HCT116 (cell line): ENCODE measurements around the gene ADGRL3. TPM values are rescaled to one million over a fixed set of nuclear protein-coding genes. Genes with fewer than 3 reads are reported as not detected.

ENCODE experiments used
- ATAC-seq: fragments of 200-7000 bp; cut with Tn5 transposase; 2 replicates; pipeline ENCODE4 v1.9.1; 2020; ENCODE audit warnings: mild to moderate bottlenecking, moderate library complexity
- BruUV-seq: library from RNA; stranded (reverse); fragments of 400-500 nt; replicated peaks from 2 replicates; lab custom pipeline; 2021; lab: Mats Ljungman, UMichigan
- CTCF ChIA-PET: fragments of 300-600 bp; sonication (Branson Sonifier 250); formaldehyde crosslinking; loops from one replicate; lab custom pipeline; 2021; ENCODE audit warnings: antibody characterized with exemption; lab: Charles Lee
- POLR2A ChIA-PET: fragments of 300-600, 350-600 bp; sonication (Branson Sonifier 250); formaldehyde crosslinking; loops from one replicate; lab custom pipeline; 2021; ENCODE audit warnings: antibody characterized with exemption; lab: Charles Lee
- RAD21 ChIA-PET, 2 experiments: fragments of 300-600 bp; sonication (Branson Sonifier 250); formaldehyde crosslinking; loops; one replicate each; lab custom pipeline; 2023; ENCODE audit warnings: low total read pairs in 2 of 2; ENCODE audit not compliant: uncharacterized antibody in 2 of 2, unreplicated experiment in 2 of 2, low non-redundant PET in 1 of 2; lab: Charles Lee
- DNase-seq: peaks from one replicate; pipeline ENCODE4 v3.0.0-alpha.2; 2010; ENCODE audit warnings: low read depth, low spot score
- H2AFZ ChIP-seq: fragments of 200-600 bp; shearing (Covaris generic), sonication (generic); 2 replicates; pipeline ENCODE4 v1.6.1; 2017; ENCODE audit warnings: low read depth, mixed run types, mixed read lengths, antibody characterized with exemption, low read length; ENCODE audit not compliant: poor library complexity, severe bottlenecking
- H3K27ac ChIP-seq: 2 replicates; pipeline ENCODE4 v1.5.1; 2012; ENCODE audit warnings: low read depth, low read length
- H3K27me3 ChIP-seq: fragments of 200-600 bp; sonication (generic); 2 replicates; pipeline ENCODE4 v1.6.1; 2016; ENCODE audit warnings: mixed run types, low read length, mixed read lengths; ENCODE audit not compliant: insufficient read depth
- H3K36me3 ChIP-seq, 2 experiments: fragments of 200-500 bp in 1 of 2; fragments of 200-600 bp in 1 of 2; sonication (Bioruptor generic) in 1 of 2; sonication (generic) in 1 of 2; 2 replicates each; pipeline versions ENCODE4 v1.5.1 to v1.6.1; 2014 to 2016; ENCODE audit warnings: low read length in 2 of 2, inconsistent platforms in 1 of 2, mixed read lengths in 1 of 2, mixed run types in 1 of 2; ENCODE audit not compliant: insufficient read depth in 2 of 2, control insufficient read depth in 1 of 2
- H3K4me1 ChIP-seq, 2 experiments: fragments of 200-600 bp in 1 of 2; sonication (generic) in 1 of 2; 2 replicates each; pipeline versions ENCODE4 v1.5.1 to v1.6.1; 2012 to 2017; ENCODE audit warnings: low read length in 2 of 2, inconsistent platforms in 1 of 2, mild to moderate bottlenecking in 1 of 2, mixed read lengths in 1 of 2, mixed run types in 1 of 2, moderate library complexity in 1 of 2; ENCODE audit not compliant: insufficient read depth in 2 of 2, control insufficient read depth in 1 of 2
- H3K4me2 ChIP-seq: fragments of 200-600 bp; sonication (generic); 2 replicates; pipeline ENCODE4 v1.6.1; 2017; ENCODE audit warnings: mixed run types, low read length, mixed read lengths
- H3K4me3 ChIP-seq, 2 experiments: fragments of 200-600 bp in 1 of 2; sonication (generic) in 1 of 2; replicated peaks in 1 of 2; 2 replicates each; pipeline ENCODE4 v1.5.1; 2011 to 2016; ENCODE audit warnings: low read length in 2 of 2, control low read depth in 1 of 2, low read depth in 1 of 2, mild to moderate bottlenecking in 1 of 2, mixed read lengths in 1 of 2, mixed run types in 1 of 2
- H3K79me2 ChIP-seq: fragments of 200-600 bp; sonication (generic); 2 replicates; pipeline ENCODE4 v1.6.1; 2017; ENCODE audit warnings: mild to moderate bottlenecking, mixed run types, low read length, moderate library complexity, mixed read lengths; ENCODE audit not compliant: insufficient read depth
- H3K9ac ChIP-seq: fragments of 200-600 bp; sonication (generic); 2 replicates; pipeline ENCODE4 v1.6.1; 2016; ENCODE audit warnings: low read length, mixed read lengths
- H3K9me2 ChIP-seq: fragments of 200-600 bp; sonication (generic), shearing (Covaris generic); 2 replicates; pipeline ENCODE4 v1.6.1; 2017; ENCODE audit warnings: mixed run types, mild to moderate bottlenecking, moderate library complexity; ENCODE audit not compliant: insufficient read depth
- H3K9me3 ChIP-seq, 2 experiments: fragments of 200-500 bp in 1 of 2; fragments of 200-600 bp in 1 of 2; sonication (Bioruptor generic) in 1 of 2; sonication (generic) in 1 of 2; 2 replicates each; pipeline ENCODE4 v1.6.1; 2014 to 2017; ENCODE audit warnings: low read length in 2 of 2, mixed read lengths in 2 of 2, inconsistent platforms in 1 of 2, low read depth in 1 of 2, mild to moderate bottlenecking in 1 of 2, mixed run types in 1 of 2, moderate library complexity in 1 of 2; ENCODE audit not compliant: control insufficient read depth in 1 of 2, insufficient read depth in 1 of 2
- H4K20me1 ChIP-seq: fragments of 200-600 bp; sonication (generic), shearing (Covaris generic); 2 replicates; pipeline ENCODE4 v1.6.1; 2017; ENCODE audit warnings: mixed run types, mild to moderate bottlenecking, moderate library complexity; ENCODE audit not compliant: insufficient read depth
- ATF3 ChIP-seq: IDR thresholded peaks from 2 replicates; pipeline ENCODE4 v1.6.1; 2012
- CTCF ChIP-seq, 3 experiments: fragments of 200-600 bp in 1 of 3; sonication (generic) in 1 of 3; IDR thresholded peaks in 2 of 3; conservative IDR thresholded peaks in 1 of 3; 2 replicates each; pipeline ENCODE4 v1.5.1; 2012 to 2017; ENCODE audit warnings: low read depth in 2 of 3, low read length in 2 of 3, antibody characterized with exemption in 1 of 3, borderline replicate concordance in 1 of 3, control low read depth in 1 of 3, mild to moderate bottlenecking in 1 of 3, mixed read lengths in 1 of 3, mixed run types in 1 of 3, moderate library complexity in 1 of 3; ENCODE audit not compliant: insufficient read depth in 1 of 3
- ELF1 ChIP-seq: IDR thresholded peaks from 2 replicates; pipeline ENCODE4 v1.6.1; 2012; ENCODE audit warnings: low read depth, borderline replicate concordance
- EZH2 ChIP-seq: fragments of 200-600 bp; sonication (generic); IDR thresholded peaks from 2 replicates; pipeline ENCODE4 v1.6.1; 2017; ENCODE audit warnings: antibody characterized with exemption, mixed run types
- FOSL1 ChIP-seq: IDR thresholded peaks from 2 replicates; pipeline ENCODE4 v1.6.1; 2012; ENCODE audit warnings: low read depth
- JUND ChIP-seq: IDR thresholded peaks from 2 replicates; pipeline ENCODE4 v1.6.1; 2012
- POLR2A ChIP-seq: IDR thresholded peaks from 2 replicates; pipeline ENCODE4 v1.7.0; 2011; ENCODE audit warnings: borderline replicate concordance; ENCODE audit not compliant: insufficient read depth, insufficient read length; ENCODE audit errors: extremely low read depth
- POLR2AphosphoS5 ChIP-seq: IDR thresholded peaks from 2 replicates; pipeline ENCODE4 v1.6.1; 2011; ENCODE audit warnings: mild to moderate bottlenecking, low read depth, low read length, moderate library complexity
- RAD21 ChIP-seq: IDR thresholded peaks from 2 replicates; pipeline ENCODE4 v1.6.1; 2012; ENCODE audit warnings: low read depth, mild to moderate bottlenecking
- REST ChIP-seq: IDR thresholded peaks from 2 replicates; pipeline ENCODE4 v1.6.1; 2012; ENCODE audit warnings: low read depth
- SIN3A ChIP-seq: IDR thresholded peaks from 2 replicates; pipeline ENCODE4 v1.6.1; 2012; ENCODE audit warnings: low read depth
- SP1 ChIP-seq: IDR thresholded peaks from 2 replicates; pipeline ENCODE4 v1.6.1; 2012; ENCODE audit warnings: low read depth
- ZFX ChIP-seq: fragments of 450-650 bp; IDR thresholded peaks from 2 replicates; pipeline ENCODE4 v1.6.1; 2017
- intact Hi-C: fragments of 100-400 bp; cut with micrococcal nuclease; formaldehyde crosslinking; loops from 2 replicates; pipeline ENCODE4 v1.10.0; 2022
- total RNA-seq: library from RNA; stranded (reverse); gene quantifications from one replicate; pipeline ENCODE4 v1.2.1, GENCODE V29; 2021; ENCODE audit not compliant: unreplicated experiment

Gene ADGRL3
- total RNA-seq, 1 experiment from 2014 or later: not detected

GRCh38 chr4:61511716-61512488 is 311.8 kb downstream of the ADGRL3 start:
- DNase-seq: no peak
- no peaks in the 10 kb centered on the region for H4K20me1 ChIP-seq
- no peak overlapping the region for H3K4me2 ChIP-seq
- TF ChIP-seq POLR2AphosphoS5 (no peak), ZFX (no peak), ELF1 (no peak), REST (no peak)
- no peak overlapping the region for H3K9ac ChIP-seq
- H3K9me3 ChIP-seq: peaks cover 7 to 8% of the 10 kb centered on the region in 2 experiments; a peak in 3 of 4 replicates
- no peaks in the 10 kb centered on the region for H3K79me2 ChIP-seq
- no TSS peak for BruUV-seq
- ATAC-seq: no peak
- no peak overlapping the region for H3K27ac ChIP-seq
- H2AFZ ChIP-seq: no peak overlapping the region
- no peaks in the 10 kb centered on the region for H3K27me3 ChIP-seq
- intact Hi-C loops: no loop called here
- H3K4me3 ChIP-seq: no peak overlapping the region
- no peaks in the 10 kb centered on the region for H3K9me2 ChIP-seq
- ChIA-PET CTCF (no interaction called here), POLR2A (no interaction called here), RAD21 (no interaction called here)
- no peaks in the 10 kb centered on the region for H3K4me1 ChIP-seq
- no peaks in the 10 kb centered on the region for H3K36me3 ChIP-seq

- intact Hi-C loops: no loop called here
- Histone ChIP-seq H3K4me3 (no peak overlapping the region), H3K27ac (no peak overlapping the region), H3K36me3 (no peaks in the 10 kb centered on the region), H3K79me2 (no peaks in the 10 kb centered on the region), H3K9ac (no peak overlapping the region), H3K9me2 (no peaks in the 10 kb centered on the region), H3K4me1 (no peaks in the 10 kb centered on the region), H3K9me3 (peaks cover 11% of the 10 kb centered on the region in 2 experiments; a peak in 3 of 4 replicates), H3K4me2 (no peak overlapping the region), H2AFZ (no peak overlapping the region), H4K20me1 (no peaks in the 10 kb centered on the region), H3K27me3 (no peaks in the 10 kb centered on the region)
- ChIA-PET POLR2A (no interaction called here), CTCF (no interaction called here), RAD21 (no interaction called here)
- BruUV-seq: no TSS peak
- ATAC-seq (no peak), DNase-seq (no peak)
- TF ChIP-seq ATF3: no peak
- TF ChIP-seq EZH2: no peak
- TF ChIP-seq FOSL1: no peak
- no peak for TF ChIP-seq CTCF (IDR thresholded peaks at IDR 0.05 in 2 of 3, conservative IDR thresholded peaks at IDR 0.05 in 1 of 3; ENCODE audit: borderline replicate concordance in 1 of 3, insufficient read depth in 1 of 3, low read depth in 2 of 3, low read length in 2 of 3)
- no peak for TF ChIP-seq RAD21
- TF ChIP-seq POLR2A: no peak
- TF ChIP-seq JUND: no peak
- TF ChIP-seq SP1: no peak
- TF ChIP-seq POLR2AphosphoS5: no peak
- no peak for TF ChIP-seq SIN3A
These were observed 314.9 kb downstream of the ADGRL3 start for GRCh38 chr4:61514991-61515390.
